A549 (cell line): ENCODE data around the gene ACVRL1.

ENCODE experiments used
- CTCF ChIP-seq: fragments of >200 bp; sonication (Bioruptor Twin); formaldehyde crosslinking; IDR thresholded peaks from 3 replicates; pipeline ENCODE4 v1.5.1; 2016
- E2F6 ChIP-seq: IDR thresholded peaks from 2 replicates; pipeline ENCODE4 v1.6.1; 2012; ENCODE audit warnings: low read depth, borderline replicate concordance
- HMGXB4 ChIP-seq: fragments of 250-450 bp; sonication (Bioruptor Pico); IDR thresholded peaks from 2 replicates; pipeline ENCODE4 v1.5.0; 2021; ENCODE audit warnings: mild to moderate bottlenecking, moderate library complexity, borderline replicate concordance
- MAFK ChIP-seq: fragments of 450-650 bp; IDR thresholded peaks from 2 replicates; pipeline ENCODE4 v1.6.1; 2014; ENCODE audit not compliant: partially characterized antibody
- MAX ChIP-seq: IDR thresholded peaks from 2 replicates; pipeline ENCODE4 v1.6.1; 2012
- POLR2A ChIP-seq: IDR thresholded peaks from 2 replicates; pipeline ENCODE4 v1.6.1; 2012; ENCODE audit warnings: mild to moderate bottlenecking, low read length
- REST ChIP-seq: fragments of 200-600 bp; sonication (generic); IDR thresholded peaks from 2 replicates; pipeline ENCODE4 v1.6.1; 2016; ENCODE audit warnings: antibody characterized with exemption, mild to moderate bottlenecking, moderate library complexity
- TF ChIP-seq, protein P1 (sequence below): fragments of 450-650 bp; IDR thresholded peaks from 2 replicates; pipeline ENCODE4 v1.6.1; 2014; ENCODE audit warnings: antibody characterized with exemption

GRCh38 chr12:51926064-51926632 is 18.8 kb downstream of the ACVRL1 start:
- TF ChIP-seq MAX (no peak), POLR2A (no peak), HMGXB4 (CRISPR knock-in tag) (no peak), REST (no peak), CTCF (no peak), E2F6 (no peak), MAFK (no peak)
- TF ChIP-seq, protein P1, sequence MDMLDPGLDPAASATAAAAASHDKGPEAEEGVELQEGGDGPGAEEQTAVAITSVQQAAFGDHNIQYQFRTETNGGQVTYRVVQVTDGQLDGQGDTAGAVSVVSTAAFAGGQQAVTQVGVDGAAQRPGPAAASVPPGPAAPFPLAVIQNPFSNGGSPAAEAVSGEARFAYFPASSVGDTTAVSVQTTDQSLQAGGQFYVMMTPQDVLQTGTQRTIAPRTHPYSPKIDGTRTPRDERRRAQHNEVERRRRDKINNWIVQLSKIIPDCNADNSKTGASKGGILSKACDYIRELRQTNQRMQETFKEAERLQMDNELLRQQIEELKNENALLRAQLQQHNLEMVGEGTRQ, result no peak
